SIG-M5 treated with dmso at 0.1 percent for 504 hours (cell line): ENCODE results near the gene SHC1.

Experiments used
- DNase-seq: peaks from one replicate; lab custom pipeline; 2025; ENCODE audit not compliant: unreplicated experiment; lab: John Stamatoyannopoulos, UW

The SHC1 gene

DNA sequence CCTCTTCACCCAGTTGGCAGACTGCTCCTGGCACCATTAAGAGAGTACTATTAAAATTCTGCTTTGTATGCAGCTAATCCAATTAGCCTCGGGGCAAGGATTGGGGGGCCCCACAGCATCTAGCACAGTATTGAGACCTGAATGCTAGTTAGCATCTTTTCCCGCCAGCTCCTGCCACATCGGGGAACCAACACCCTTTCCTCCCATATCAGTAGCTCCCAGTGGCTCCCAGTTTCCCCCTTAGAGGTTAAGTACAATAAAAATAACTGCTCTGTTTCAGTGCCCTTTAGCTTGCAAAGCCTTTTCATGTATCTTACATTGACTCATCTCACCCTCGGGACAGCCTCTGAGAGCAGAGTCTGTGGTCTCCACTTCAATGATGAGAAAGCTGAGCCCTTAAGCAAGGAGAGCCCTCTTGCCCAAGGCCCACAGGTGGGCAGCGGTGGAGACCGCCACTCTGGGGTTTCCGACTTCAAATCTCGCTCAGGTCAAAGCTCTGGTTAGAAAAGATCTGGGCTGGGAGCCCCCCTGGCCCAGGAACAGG is 29.8 kb downstream of the SHC1 start:
- no peak for DNase-seq

DNA sequence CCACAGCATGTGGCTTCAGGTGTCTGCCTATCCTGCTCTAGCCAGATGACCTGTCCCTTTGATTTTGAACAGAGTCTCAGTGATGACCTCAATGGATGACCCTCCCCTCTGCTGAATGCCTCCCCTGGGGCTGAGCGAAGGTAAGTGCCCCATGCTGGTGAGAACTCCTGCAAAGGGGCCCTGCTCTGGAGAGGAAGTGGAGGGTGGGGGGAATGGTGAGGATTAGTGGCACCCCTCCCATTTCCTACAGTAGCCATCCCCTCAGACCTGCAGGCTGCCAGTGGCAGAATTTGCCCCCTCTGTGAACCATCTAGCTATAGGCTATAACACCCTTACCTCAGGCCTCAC is 30.4 kb downstream of the SHC1 start:
- no peak for DNase-seq

DNA sequence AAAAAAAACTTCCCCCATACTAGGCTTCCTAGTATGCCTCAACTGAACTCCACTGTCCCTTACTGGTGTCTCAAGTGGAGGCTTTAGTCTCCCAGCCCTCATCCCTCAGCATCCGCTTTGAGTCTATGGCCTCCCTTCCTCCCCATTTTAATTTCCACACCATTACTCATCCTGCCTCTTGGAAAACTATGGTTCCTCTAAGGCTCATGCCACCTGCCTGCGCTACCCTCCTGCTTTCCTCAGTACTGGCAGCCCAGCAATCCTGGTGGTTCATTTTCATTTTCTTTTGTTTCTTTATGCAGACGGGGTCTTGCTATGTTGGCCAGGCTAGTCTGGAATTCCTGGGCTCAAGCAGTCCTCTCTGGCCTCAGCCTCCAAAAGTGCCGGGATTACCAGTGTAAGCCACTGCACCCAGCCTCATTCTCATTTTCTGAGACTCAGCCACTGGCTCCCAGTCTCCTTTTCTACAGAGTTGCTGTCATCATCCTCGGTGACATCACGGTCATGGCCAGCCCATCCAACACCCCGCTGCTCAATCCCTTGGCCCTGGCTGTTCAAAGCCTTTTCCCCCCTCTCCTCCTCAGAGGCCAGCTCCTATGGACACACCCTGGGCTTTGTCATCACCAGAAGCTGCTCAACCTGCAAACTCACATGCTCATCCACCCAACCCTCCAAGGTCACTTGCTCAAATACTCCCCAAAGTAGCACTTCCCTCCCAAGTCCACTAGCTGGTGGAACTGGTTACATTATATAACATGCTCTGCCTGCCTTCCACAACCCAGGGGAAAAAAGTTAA is 31.7 kb downstream of the SHC1 start:
- peak; percentile 68 for DNase-seq

DNA sequence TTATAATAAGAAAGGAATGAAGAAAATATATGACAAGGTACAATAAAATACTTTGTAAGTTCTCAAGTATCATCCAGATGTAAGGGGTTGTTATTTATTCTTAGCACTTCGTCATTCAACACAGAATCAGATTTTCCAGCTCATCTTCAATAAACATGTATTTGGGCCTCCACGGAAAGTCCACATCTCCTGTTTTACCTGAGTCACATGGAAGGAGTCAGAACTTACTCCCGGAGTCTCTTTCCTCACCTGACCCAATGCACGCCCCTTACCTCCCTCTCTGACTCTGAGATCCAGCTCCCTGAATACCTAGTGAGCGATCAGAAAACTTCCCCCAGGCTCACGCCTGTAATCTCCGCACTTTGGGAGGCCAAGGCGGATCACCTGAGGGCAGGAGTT is 32.6 kb downstream of the SHC1 start:
- no peak for DNase-seq

DNA sequence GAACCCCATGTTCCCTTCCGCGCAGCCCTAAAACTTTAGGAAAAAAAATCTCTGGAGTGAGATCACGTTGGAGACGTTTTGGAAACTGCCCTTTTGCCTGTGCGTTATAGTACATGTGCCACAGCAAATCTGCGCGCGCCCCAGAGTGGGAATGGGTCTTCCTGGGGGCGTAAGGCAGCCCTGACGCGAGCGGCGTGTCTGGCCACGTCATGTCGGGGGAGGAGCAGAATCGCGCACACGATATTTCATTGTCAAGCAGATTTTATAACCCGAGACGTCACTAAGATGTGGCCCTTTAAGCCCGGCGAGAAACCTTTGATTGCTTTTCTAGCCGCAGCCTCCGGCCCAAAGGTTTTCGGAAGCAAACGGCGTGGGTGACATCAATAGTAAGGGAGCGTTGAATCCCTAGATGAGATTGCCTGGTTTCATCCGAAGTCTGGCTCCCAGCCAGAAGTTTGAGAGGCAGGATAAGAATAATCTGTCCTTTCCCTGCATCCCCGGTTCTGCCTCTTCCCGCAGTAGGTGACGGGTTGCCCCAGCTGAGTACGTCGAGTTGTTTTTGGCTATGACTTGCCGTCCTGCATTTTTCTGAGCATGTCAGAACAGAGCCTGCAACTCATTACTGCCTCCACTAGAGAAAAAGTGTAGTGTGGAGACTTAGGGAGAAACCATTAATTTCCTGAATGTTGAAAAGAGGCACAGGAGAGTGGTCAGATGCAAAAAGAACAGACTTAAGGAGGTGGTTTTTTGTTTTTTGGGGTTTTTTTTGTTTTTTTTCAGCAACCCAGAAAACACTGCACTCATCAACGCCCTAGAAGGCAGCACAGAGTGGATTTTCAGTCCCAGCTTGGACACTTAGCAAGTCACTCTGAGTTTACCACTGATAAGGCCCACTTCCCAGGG is 33.2 kb downstream of the SHC1 start:
- peak; percentile 95 for DNase-seq

DNA sequence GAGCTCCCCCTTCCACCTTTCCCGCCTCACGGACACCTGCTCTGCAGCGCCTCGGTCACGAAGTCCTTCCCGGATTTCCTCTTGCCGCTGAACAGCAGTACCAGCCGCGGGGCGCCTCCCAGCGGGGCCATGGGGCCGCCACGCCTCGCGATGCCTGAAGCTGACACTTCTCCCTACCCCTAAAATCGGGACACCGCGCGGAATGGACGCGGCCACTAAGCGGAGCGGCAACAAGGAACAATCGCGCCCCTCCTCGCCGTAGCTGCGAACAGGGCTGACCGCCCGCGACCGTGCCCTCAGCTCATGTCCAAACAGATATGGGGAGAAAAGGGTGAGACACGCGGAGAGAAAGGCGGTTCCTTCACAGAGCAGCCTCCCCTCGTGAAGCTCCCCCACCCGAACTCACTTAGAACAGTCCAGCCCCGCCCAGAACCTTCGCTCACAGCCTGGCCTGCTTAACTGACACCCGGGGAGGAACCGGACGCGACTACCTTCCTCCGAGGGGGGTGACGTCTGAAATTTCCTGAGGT is 33.9 kb downstream of the SHC1 start, which contains the start of gene PMVK:
PMVK (minus strand) TSS at position 165 of the 530 bp plus-strand sequence; CDS start at position 131, 34 bp downstream.
- DNase-seq: peak; percentile 97

DNA sequence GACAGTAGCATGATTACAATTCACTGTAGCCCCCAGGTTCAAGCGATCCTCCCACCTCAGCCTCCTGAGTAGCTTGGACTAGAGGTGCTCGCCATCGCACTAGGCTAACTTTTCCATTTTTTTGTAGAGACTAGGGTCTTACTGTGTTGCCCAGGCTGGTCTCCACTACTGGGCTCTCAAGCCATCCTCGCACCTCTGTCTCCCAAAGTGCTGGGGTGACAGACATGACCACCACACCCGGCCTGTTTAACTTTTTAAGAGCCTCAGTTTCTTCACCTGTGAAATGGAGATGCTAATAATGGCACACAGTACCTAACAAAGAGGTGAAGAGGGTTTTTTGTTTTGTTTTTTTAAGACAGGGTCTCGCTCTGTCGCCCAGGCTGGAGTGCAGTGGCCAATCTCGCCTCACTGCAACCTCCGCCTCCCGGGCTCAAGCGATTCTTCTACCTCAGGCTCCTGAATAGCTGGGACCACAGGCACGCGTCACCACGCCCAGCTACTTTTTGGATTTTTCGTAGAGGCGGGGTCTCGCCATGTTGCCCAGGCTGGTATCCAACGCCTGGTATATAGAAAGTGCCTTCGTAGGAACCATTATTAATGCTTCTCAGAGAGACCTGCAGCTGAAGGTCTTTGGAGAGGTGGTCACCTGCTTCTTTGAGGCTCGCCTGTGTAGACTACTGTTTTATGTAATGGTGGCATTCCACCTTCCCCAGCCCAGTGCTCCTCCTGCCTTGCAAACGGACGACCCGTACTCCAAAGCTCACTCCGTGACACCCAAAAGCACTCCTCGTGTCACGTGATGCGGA is 34.6 kb downstream of the SHC1 start:
- no peak for DNase-seq

DNA sequence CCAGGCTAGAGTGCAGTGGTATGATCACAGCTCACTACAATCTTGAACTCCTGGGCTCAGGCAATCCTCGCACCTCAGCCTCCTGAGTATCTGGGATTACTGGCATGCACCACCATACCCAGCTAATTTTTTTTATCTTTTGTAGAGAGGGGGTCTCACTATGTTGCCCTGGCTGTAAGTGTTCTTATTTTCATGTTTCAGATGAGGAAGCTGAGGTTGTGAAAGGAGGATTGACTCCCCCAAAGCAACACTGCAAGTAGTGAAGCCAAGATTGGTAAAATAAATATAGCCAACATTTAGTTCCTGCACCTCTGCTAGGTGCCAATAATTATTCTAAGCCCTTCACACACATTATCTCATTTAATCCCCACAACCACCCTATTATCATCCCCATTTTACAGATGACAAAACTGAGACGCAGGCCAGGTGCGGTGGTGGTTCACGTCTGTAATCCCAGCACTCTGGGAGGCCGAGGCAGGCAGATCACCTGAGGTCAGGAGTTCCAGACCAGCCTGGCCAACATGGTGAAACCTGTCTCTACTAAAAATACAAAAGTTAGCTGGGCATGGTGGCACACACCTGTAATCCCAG is 36.1 kb downstream of the SHC1 start:
- no peak for DNase-seq

DNA sequence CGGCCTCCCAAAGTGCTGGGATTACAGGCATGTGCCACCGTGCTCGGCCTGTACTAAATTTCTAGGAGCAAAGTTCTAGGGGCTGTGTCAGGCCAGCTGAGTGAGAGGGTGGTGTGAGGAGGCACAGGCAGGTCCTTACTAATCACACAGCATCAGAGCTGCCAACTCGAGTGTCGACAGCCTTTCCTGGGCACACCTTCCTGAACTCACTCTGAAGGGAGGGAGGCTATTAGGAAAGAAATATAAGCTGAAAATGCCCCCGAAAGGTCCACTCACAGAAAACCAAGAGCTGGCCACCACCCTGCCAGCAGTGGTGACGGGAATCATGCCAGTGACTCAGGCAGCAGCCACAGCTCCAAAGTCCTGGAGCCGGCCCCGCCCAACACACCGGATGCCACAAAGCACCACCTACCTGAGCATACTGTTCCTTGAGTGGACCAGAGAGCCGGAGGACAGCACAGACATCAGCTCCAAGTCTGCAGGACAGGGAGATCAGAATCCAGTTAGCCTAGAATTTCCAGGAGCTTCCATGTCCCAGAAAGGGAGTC is 38.5 kb downstream of the SHC1 start:
- DNase-seq: no peak

DNA sequence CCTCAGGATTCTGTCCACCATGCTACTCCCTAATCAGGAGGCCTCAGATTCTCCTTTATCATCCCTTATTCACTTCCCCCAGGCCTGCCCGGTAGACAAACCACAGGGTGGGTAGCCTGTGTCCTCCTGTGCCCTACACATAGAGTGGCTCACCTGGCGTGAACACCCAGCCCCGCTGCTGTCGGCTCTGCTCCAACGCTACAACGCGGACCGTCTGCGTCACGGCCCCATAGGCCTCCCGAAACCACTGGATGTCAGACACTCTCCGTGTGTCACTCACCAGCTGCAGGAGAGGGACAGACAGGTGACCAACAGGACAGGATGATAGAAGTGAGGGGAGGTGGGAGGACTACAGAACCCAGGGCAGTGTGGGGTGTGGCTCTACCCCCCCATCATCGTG is 44.3 kb downstream of the SHC1 start:
- no peak for DNase-seq

DNA sequence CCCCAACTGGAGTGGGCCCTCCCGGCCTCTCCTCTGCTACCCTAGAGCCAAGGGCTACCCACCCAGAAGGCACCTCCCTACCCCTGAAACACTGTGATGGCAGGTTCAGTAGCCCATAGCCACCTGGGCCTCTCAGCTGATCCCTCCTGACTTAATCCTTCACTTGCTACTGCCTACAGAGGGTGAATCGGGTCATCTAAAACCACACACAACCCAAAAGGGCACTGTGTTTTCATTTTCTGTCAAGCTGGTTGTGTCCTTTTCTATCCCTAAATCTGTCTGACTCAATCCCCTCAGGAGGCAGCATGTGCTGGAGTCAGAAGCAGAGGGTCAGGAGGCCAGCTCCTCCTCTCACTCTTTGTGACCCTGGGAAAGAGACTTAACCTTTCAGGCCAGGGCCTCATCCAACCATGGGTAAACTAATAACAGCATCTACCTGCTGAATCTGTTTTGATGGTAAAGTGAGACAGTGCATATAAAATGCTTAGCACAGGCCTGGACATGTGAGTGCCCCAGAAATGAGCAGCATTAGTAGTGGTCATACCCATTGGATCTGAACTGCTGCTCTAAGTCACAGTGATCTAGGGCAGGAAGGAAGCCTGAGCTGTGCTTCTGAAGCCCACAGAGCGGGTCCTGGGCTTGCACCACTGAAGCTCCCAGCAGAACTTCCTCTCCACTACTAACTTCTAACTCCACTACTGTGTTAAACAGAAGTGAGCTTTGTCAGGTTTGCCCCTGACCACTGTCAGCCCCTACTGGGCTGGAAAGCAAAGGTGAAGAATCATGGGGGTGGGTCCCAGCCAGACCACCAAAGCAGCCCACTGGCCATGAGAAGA is 45.0 kb downstream of the SHC1 start:
- DNase-seq: no peak

DNA sequence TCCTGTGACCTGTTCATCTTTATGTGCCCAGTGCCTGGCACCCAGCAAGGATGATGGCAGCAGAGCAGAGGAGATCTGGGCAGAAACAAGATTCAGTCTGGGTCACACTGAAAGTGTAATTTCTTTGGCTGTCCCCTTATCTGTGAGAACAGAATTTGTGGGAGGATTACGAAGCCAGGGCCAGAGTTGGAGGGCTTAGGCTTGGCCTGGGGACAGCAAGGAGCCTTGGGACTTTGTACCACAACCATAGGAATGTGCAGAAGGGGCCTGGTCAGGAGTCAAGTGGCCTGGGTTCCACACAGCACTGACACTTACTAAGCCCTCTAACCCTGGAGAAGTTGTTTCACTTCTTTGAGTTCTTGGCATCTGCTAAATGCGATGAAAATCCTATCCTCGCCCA is 46.9 kb downstream of the SHC1 start:
- no peak for DNase-seq

DNA sequence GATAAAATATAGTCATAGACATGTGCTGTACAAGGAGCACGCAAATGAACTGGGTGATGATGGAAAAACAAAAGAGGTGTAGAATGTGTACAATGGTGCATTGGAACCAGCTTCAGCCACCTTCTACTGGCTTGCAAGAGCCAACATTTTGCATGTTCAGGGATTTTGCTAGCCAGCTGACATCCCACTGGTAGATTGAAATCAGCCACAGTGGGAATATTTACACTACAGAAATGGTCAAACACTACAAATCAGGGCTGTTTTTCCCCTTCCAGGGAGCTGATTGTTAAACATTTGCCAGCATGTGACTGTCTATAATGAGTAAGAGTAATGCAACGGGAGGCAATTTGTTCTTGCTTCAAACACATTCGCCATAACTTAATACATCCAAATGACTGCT is 57.3 kb downstream of the SHC1 start:
- no peak for DNase-seq

DNA sequence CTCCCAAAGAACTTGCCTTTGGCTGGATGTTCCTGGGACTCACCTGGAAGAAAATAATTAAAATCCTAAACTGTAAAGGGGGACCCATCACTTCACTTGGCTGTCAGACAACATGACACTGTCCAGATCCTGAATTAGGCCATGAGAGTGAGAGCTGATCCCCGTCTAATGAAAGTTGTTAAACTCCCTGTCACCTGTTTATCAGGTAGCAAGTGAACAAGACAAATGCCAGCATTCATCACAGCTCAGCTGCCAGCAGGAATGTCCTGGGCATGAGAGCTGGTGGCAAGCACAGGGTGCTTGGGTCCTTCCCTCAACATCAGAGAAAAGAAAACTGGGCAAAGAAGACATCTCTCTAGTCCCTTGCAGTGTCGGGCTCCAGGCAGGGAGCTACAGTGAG is 57.8 kb downstream of the SHC1 start:
- DNase-seq: no peak
